ENCODE data around the gene ARID2. TPM values are rescaled to one million over a fixed set of nuclear protein-coding genes. Genes with fewer than 3 reads are reported as not detected.

ARID2 gene
- total and polyA plus RNA-seq, 8 donors: 29.2 to 42.6 (median 34.1) TPM

DNA sequence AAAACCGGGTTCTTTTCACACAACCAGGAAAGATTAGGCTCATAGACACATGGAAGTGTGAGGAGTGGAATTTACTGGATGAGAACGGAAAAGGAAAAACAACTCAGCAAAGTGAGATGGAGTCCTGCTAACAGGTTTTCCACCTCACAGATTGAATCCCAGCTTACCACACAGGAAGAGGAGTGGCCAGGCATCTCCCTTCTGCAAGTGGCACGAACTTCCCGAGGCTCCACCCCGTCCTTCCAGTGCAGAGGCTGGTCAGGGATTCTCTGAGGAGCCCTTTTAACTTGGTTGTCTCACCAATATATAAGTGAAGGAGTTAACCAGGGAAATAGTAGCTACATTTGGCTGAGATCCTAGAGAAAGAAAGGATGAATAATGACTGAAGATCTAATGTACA, 158.0 kb downstream of the ARID2 start:
- no peak overlapping the region for H3K27ac ChIP-seq
- intact Hi-C loops (cut with DNase I): no loop called here
- TF ChIP-seq, protein P1, sequence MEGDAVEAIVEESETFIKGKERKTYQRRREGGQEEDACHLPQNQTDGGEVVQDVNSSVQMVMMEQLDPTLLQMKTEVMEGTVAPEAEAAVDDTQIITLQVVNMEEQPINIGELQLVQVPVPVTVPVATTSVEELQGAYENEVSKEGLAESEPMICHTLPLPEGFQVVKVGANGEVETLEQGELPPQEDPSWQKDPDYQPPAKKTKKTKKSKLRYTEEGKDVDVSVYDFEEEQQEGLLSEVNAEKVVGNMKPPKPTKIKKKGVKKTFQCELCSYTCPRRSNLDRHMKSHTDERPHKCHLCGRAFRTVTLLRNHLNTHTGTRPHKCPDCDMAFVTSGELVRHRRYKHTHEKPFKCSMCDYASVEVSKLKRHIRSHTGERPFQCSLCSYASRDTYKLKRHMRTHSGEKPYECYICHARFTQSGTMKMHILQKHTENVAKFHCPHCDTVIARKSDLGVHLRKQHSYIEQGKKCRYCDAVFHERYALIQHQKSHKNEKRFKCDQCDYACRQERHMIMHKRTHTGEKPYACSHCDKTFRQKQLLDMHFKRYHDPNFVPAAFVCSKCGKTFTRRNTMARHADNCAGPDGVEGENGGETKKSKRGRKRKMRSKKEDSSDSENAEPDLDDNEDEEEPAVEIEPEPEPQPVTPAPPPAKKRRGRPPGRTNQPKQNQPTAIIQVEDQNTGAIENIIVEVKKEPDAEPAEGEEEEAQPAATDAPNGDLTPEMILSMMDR (IDR thresholded peaks at IDR 0.05): no peak

DNA sequence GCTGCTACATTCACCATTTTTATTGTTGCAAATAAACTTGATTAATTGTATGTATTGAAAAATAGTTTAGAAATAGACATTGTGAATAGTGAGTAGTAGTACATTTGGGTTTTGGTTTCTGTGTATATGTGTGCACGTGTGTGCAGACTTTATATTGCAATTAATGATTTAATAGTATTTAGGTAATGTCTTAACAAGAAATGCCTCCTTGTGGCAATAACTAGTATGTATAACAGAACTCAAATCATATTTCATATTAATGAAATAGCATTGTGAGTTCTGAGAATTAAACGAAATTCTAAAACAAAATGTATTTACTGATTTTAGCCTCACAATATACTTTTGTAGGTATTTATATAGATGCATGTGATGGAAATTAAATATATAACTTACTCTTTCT, 160.8 kb downstream of the ARID2 start:
- no peak for ATAC-seq
- no peaks in the 10 kb centered on the region for H3K4me1 ChIP-seq
- H3K4me3 ChIP-seq: no peak overlapping the region
- no peaks in the 10 kb centered on the region for H3K27me3 ChIP-seq
- intact Hi-C loops (cut with DNase I): no loop called here
- DNase-seq: no peak
- peaks cover 0 to 53% of the 10 kb centered on the region in 2 donors for H3K36me3 ChIP-seq
- TF ChIP-seq, protein P1 (IDR thresholded peaks at IDR 0.05): no peak
- H3K27ac ChIP-seq: no peak overlapping the region
- H3K9me3 ChIP-seq: peaks cover 0 to 5% of the 10 kb centered on the region in 2 donors

More for the DNA sequence above, 158.0 kb downstream of the ARID2 start:
- Histone ChIP-seq H3K4me1 (no peaks in the 10 kb centered on the region), H3K36me3 (peaks cover 0 to 26% of the 10 kb centered on the region in 2 donors), H3K9me3 (peaks cover 0 to 6% of the 10 kb centered on the region in 2 donors), H3K4me3 (no peak overlapping the region), H3K27me3 (no peaks in the 10 kb centered on the region)
- DNase-seq: no peak
- ATAC-seq: no peak

DNA sequence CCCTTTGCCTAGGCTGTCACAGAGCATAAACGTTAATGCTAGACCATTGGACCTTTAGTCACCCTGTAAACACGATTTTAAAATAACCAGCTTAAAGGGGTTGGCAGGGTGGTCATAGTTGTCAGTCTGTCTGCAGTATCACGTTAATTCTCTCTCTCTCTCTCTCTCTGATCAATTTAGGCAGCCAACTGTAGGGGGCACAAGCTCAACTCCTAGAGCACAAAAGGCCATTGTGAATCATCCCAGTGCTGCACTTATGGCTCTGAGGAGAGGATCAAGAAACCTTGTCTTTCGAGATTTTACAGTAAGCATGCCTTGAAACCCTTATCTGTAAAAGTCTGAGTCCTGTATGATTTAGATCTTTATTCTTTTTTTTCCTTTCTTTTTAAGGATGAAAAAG, 163.7 kb downstream of the ARID2 start:
- Histone ChIP-seq H3K9me3 (no peaks in the 10 kb centered on the region), H3K4me1 (no peaks in the 10 kb centered on the region), H3K4me3 (no peak overlapping the region), H3K36me3 (peaks cover 0 to 64% of the 10 kb centered on the region in 2 donors), H3K27me3 (no peaks in the 10 kb centered on the region), H3K27ac (no peak overlapping the region)
- DNase-seq: no peak
- TF ChIP-seq, protein P1 (IDR thresholded peaks at IDR 0.05): no peak
- intact Hi-C loops (cut with DNase I): no loop called here
- no peak for ATAC-seq

DNA sequence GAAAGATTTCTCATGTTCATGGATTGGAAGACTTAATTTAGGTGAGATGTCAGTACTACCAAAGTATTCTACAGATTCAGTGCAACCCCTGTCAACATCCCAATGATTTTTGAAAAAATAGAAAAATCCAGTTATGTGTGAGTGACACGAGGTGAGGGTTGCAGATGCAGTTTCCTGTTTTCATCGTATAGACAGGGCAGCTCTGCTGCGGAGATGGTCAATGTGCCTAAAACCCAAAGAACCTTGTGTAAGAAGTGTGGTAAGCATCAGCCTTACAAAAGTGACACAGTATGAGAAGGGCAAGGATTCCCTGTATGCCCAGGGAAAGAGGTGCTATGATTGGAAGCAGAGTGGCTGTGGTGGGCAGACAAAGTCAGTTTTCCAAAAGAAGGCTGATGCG, 166.5 kb downstream of the ARID2 start:
- TF ChIP-seq, protein P1 (IDR thresholded peaks at IDR 0.05): no peak
- no peak overlapping the region for H3K4me3 ChIP-seq
- DNase-seq: no peak
- ATAC-seq: no peak
- H3K9me3 ChIP-seq: no peaks in the 10 kb centered on the region
- peaks cover 0 to 79% of the 10 kb centered on the region in 2 donors for H3K36me3 ChIP-seq
- H3K27ac ChIP-seq: no peak overlapping the region
- intact Hi-C loops (cut with DNase I): no loop called here
- no peaks in the 10 kb centered on the region for H3K27me3 ChIP-seq
- H3K4me1 ChIP-seq: no peaks in the 10 kb centered on the region

DNA sequence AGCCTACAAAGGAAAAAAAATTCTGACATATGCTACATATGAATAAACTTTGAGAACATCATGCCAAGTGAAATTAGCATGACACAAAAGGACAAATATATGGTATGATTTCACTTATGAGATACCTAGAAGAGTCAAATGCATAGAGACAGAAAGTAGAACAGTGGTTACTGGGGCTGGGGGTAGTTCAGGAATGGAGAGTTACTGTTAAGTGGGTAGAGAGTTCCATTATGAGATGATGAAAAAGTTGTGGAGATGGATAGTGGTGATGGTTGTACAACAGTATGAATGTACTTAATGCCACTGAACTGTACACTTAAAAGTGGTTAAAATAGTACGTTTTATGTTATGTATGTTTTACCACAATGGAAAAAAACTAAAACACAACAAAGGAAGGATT, 168.6 kb downstream of the ARID2 start:
- H3K36me3 ChIP-seq: peaks cover 0 to 70% of the 10 kb centered on the region in 2 donors
- H3K9me3 ChIP-seq: no peaks in the 10 kb centered on the region
- TF ChIP-seq, protein P1 (IDR thresholded peaks at IDR 0.05): no peak
- H3K4me3 ChIP-seq: no peak overlapping the region
- intact Hi-C loops (cut with DNase I): no loop called here
- ATAC-seq: no peak
- no peak overlapping the region for H3K27ac ChIP-seq
- H3K4me1 ChIP-seq: no peaks in the 10 kb centered on the region
- no peak for DNase-seq
- no peaks in the 10 kb centered on the region for H3K27me3 ChIP-seq
